ENCODE measurements around the gene PODXL. TPM values are rescaled to one million over a fixed set of nuclear protein-coding genes. Genes with fewer than 3 reads are reported as not detected.

Gene PODXL
- total RNA-seq, 1 donor = 1.4 TPM

- Histone ChIP-seq H3K9me3 (ENCODE audit: low read depth, low read length) (no peaks in the 10 kb centered on the region), H3K79me2 (ENCODE audit: insufficient read depth, low read length) (peaks cover 5% of the 10 kb centered on the region), H3K4me3 (ENCODE audit: insufficient read depth, low read length) (no peak overlapping the region), H3K4me2 (ENCODE audit: insufficient read depth, low read length) (no peak overlapping the region), H4K20me1 (ENCODE audit: insufficient read depth, low read length) (no peaks in the 10 kb centered on the region), H3K36me3 (ENCODE audit: insufficient read depth, low read length) (no peaks in the 10 kb centered on the region), H3K27ac (ENCODE audit: low read depth, low read length) (no peak overlapping the region), H2AFZ (ENCODE audit: low read length) (no peak overlapping the region), H3K27me3 (ENCODE audit: insufficient read depth, low read length) (no peaks in the 10 kb centered on the region), H3K4me1 (ENCODE audit: insufficient read depth, low read length) (peaks cover 11% of the 10 kb centered on the region)
- no peak for TF ChIP-seq CTCF (IDR thresholded peaks at IDR 0.05; ENCODE audit: extremely low read depth, low read depth, low read length)
- DNase-seq (ENCODE audit: insufficient read length, low spot score, missing footprints) = no peak
Observed at GRCh38 chr7:131511774-131512535, 44.5 kb downstream of the PODXL start.

GRCh38 chr7:131511071-131511470 lies 45.4 kb downstream of the PODXL start:
- no peaks in the 10 kb centered on the region for H3K9me3 ChIP-seq (ENCODE audit: low read depth, low read length)
- H4K20me1 ChIP-seq (ENCODE audit: insufficient read depth, low read length) = no peaks in the 10 kb centered on the region
- no peak for TF ChIP-seq CTCF (IDR thresholded peaks at IDR 0.05; ENCODE audit: extremely low read depth, low read depth, low read length)
- H3K79me2 ChIP-seq (ENCODE audit: insufficient read depth, low read length) = peaks cover 5% of the 10 kb centered on the region
- H3K36me3 ChIP-seq (ENCODE audit: insufficient read depth, low read length) = no peaks in the 10 kb centered on the region
- H2AFZ ChIP-seq (ENCODE audit: low read length) = no peak overlapping the region
- DNase-seq (ENCODE audit: insufficient read length, low spot score, missing footprints) = peak; percentile 32
- no peaks in the 10 kb centered on the region for H3K27me3 ChIP-seq (ENCODE audit: insufficient read depth, low read length)
- no peak overlapping the region for H3K4me3 ChIP-seq (ENCODE audit: insufficient read depth, low read length)
- no peak overlapping the region for H3K27ac ChIP-seq (ENCODE audit: low read depth, low read length)
- H3K4me2 ChIP-seq (ENCODE audit: insufficient read depth, low read length) = no peak overlapping the region
- peaks cover 11% of the 10 kb centered on the region for H3K4me1 ChIP-seq (ENCODE audit: insufficient read depth, low read length)

- H3K4me2 ChIP-seq (ENCODE audit: insufficient read depth, low read length) = no peak overlapping the region
- H4K20me1 ChIP-seq (ENCODE audit: insufficient read depth, low read length) = no peaks in the 10 kb centered on the region
- H3K27me3 ChIP-seq (ENCODE audit: insufficient read depth, low read length) = no peaks in the 10 kb centered on the region
- no peaks in the 10 kb centered on the region for H3K9me3 ChIP-seq (ENCODE audit: low read depth, low read length)
- no peak overlapping the region for H3K4me3 ChIP-seq (ENCODE audit: insufficient read depth, low read length)
- peaks cover 5% of the 10 kb centered on the region for H3K79me2 ChIP-seq (ENCODE audit: insufficient read depth, low read length)
- TF ChIP-seq CTCF (IDR thresholded peaks at IDR 0.05; ENCODE audit: extremely low read depth, low read depth, low read length) = no peak
- DNase-seq (ENCODE audit: insufficient read length, low spot score, missing footprints) = no peak
- no peak overlapping the region for H3K27ac ChIP-seq (ENCODE audit: low read depth, low read length)
- H3K4me1 ChIP-seq (ENCODE audit: insufficient read depth, low read length) = peaks cover 11% of the 10 kb centered on the region
- no peak overlapping the region for H2AFZ ChIP-seq (ENCODE audit: low read length)
- no peaks in the 10 kb centered on the region for H3K36me3 ChIP-seq (ENCODE audit: insufficient read depth, low read length)
Observed at GRCh38 chr7:131509781-131510180, 46.6 kb downstream of the PODXL start.

- Histone ChIP-seq H3K9me3 (ENCODE audit: low read depth, low read length) (no peaks in the 10 kb centered on the region), H2AFZ (ENCODE audit: low read length) (no peak overlapping the region), H3K4me3 (ENCODE audit: insufficient read depth, low read length) (no peak overlapping the region), H3K27me3 (ENCODE audit: insufficient read depth, low read length) (no peaks in the 10 kb centered on the region), H3K36me3 (ENCODE audit: insufficient read depth, low read length) (no peaks in the 10 kb centered on the region), H3K4me2 (ENCODE audit: insufficient read depth, low read length) (no peak overlapping the region), H3K79me2 (ENCODE audit: insufficient read depth, low read length) (peaks cover 5% of the 10 kb centered on the region), H3K27ac (ENCODE audit: low read depth, low read length) (no peak overlapping the region), H4K20me1 (ENCODE audit: insufficient read depth, low read length) (no peaks in the 10 kb centered on the region), H3K4me1 (ENCODE audit: insufficient read depth, low read length) (peaks cover 11% of the 10 kb centered on the region)
- no peak for TF ChIP-seq CTCF (IDR thresholded peaks at IDR 0.05; ENCODE audit: extremely low read depth, low read depth, low read length)
- peak; percentile 14 for DNase-seq (ENCODE audit: insufficient read length, low spot score, missing footprints)
Observed at GRCh38 chr7:131508754-131509486, 47.5 kb downstream of the PODXL start.
